Heart left ventricle (tissue), 13 donors: Measurements from ENCODE around the gene U2AF1L4.

Experiments used
- POLR2A ChIP-seq, 2 donors: fragments of 450-650 bp; IDR thresholded peaks; one replicate each; pipeline ENCODE4 v1.6.1; 2017; ENCODE audit warnings: antibody characterized with exemption in 2 of 2, mild to moderate bottlenecking in 2 of 2, moderate library complexity in 2 of 2
- TF ChIP-seq, protein P1 (sequence below), 12 donors: fragments of 200-600 bp; sonication (generic) in 4 of 12; IDR thresholded peaks; one replicate each; pipeline versions ENCODE4 v1.5.0 to v1.8.0; 2018 to 2022; ENCODE audit warnings: antibody characterized with exemption in 12 of 12, mild to moderate bottlenecking in 5 of 12
- donor health status: ischemic (EF 13 %, LVEDD 7.1; RV severe dilation, severe dysfunction).
- donor health status: DM: no; HTN: yes; CAD: no.
- donor health status: DM: no; HTN: no; CAD: no.
- donor health status: ischemic (EF 25% LVEDD 6.9; RV normal size, moderate dysfunction).
- donor health status: ischemic (EF 25% LVEDD 5.7; RV mildly dilated, moderate dysfunction).
- donor health status: ischemic (EF 35%, LVEDD 5.7; RV mildly dilated, moderate dysfunction).
- donor health status: nonischemic (EF 11% LVEDD 7.7; RV severe dilation, severe dysfunction).
- donor health status: DM: yes; HTN: yes; CAD: no.
- donor health status: PGD.
- donor health status: ischemic (EF 29% LVEDD 5.4; RV normal size, mild dysfunction).
- donor health status: nonischemic (EF 23%, LVEDD 6.1; RV moderate dilation, normal function).

DNA sequence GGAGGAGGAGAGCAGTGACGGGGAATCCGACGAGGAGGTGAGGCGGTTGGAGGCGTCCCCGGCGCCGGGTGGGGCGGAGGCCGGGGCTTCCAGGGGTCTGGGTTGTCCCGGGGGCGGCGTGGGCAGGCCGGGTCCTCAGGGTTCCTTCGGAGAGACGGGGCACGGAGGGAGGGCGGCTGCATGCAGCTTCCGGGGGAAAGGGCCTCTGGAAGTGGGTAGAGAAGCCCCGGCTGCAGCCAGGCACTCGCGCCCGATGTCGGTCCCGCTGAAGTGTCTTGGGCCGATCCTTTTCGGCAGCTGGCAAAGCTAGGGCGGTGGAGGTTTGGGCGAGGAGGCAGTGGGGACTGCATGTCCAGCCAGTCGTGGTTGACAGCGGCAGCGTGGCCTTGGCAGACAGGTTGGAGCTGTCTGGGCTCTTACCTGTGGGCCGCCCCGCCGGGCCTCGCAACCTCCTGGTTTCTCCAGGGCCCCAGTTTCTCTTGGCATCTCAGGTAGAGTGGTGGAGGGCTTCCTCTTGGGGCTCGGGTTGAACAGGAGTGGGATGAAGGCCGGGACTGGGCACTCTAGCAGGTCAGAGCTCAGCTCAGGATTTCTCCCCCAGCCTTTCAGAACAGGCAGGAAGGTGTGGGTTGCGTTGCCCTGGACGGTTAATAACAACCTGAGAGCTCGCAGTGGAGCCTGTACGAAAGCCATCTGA, 26.7 kb downstream of the U2AF1L4 start:
- TF ChIP-seq, protein P1, sequence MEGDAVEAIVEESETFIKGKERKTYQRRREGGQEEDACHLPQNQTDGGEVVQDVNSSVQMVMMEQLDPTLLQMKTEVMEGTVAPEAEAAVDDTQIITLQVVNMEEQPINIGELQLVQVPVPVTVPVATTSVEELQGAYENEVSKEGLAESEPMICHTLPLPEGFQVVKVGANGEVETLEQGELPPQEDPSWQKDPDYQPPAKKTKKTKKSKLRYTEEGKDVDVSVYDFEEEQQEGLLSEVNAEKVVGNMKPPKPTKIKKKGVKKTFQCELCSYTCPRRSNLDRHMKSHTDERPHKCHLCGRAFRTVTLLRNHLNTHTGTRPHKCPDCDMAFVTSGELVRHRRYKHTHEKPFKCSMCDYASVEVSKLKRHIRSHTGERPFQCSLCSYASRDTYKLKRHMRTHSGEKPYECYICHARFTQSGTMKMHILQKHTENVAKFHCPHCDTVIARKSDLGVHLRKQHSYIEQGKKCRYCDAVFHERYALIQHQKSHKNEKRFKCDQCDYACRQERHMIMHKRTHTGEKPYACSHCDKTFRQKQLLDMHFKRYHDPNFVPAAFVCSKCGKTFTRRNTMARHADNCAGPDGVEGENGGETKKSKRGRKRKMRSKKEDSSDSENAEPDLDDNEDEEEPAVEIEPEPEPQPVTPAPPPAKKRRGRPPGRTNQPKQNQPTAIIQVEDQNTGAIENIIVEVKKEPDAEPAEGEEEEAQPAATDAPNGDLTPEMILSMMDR (IDR thresholded peaks at IDR 0.05) = no peak
- TF ChIP-seq POLR2A (IDR thresholded peaks at IDR 0.05) = no peak
